ENCODE measurements around the gene PCED1B.

GRCh38 chr12:47165934-47166333 is 86.5 kb downstream of the PCED1B start:
- TF ChIP-seq POLR2A (IDR thresholded peaks at IDR 0.05): no peak
- TF ChIP-seq CTCF (IDR thresholded peaks at IDR 0.05): no peak

Measured in testis (tissue), 2 donors.